ENCODE data around the gene UNC119B.

The UNC119B gene

DNA sequence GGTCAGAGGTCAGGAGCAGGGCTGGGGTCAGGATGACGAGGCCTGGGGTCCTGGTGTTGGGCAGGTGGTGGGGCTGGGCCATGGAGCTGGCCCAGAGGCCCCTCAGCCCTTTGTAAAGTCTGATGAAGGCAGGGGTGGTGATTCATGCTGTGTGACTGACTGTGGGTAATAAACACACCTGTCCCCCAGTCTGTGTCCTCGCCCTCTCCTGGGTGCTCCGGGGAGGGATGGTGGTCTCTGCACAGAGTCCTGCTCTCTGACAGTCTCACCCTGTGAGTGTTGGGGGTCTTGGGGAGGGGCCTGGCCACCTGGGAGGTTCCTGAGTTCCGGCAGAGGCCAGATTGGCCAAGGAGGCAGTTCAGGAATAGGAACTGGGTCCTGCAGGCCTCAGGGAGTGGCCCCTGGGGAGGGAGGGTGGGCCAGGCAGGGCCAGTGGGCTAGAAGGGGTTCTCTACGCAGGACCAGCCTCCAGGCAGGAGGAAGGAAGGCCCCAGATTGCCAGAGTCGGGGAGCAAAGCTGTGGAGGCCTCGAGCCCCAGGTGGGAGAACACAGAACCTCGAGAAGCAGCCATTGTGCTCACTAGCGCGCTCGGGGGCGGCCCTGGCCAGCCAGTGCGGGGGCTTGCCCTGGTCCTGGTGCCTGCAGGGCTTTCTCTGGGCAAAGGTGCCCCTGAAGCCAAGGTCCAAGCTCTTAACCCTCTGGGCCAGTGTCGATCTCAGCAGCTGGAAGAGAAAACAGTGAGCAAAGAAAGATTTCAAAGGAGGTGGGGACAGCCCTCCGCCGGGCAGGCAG lies 29.8 kb downstream of the UNC119B start:
- DNase-seq (ENCODE audit: low spot score): no peak

GRCh38 chr12:120740871-120741270 lies 30.6 kb downstream of the UNC119B start:
- DNase-seq (ENCODE audit: low spot score): no peak

GRCh38 chr12:120741476-120742421 lies 31.5 kb downstream of the UNC119B start:
- no peak for DNase-seq (ENCODE audit: low spot score)

DNA sequence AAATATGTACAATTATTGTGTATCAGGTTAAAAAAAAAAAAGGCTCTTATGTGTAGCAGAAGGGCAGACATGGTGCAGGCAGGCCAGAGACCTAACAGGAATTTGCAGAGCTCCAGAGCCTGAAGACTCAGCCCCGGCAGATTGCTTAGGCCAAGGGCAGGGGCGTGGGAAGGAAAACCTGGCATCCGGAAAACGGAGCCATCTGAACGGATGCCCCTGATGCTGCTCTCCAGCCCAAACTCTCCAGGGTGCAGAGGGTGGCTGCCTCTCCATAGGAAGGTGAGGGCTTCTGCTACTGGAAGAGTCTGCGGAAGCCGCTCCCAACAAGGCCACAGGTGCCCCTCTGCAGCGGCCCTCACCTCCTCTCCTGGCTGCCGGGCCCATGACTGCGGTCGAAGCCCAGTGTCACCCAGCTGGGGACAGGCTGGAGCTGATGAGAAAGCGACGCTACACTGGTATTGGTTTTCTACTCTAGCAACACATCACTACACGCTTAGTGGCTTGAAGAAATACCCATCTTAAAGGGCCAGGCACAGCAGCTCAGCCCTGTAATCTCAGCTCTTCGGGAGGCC lies 34.8 kb downstream of the UNC119B start:
- no peak for DNase-seq (ENCODE audit: low spot score)

- DNase-seq (ENCODE audit: low spot score): no peak
Measured at GRCh38 chr12:120748242-120748641, 38.0 kb downstream of the UNC119B start.

- no peak for DNase-seq (ENCODE audit: low spot score)
Measured at GRCh38 chr12:120749256-120749655, 39.0 kb downstream of the UNC119B start.

DNA sequence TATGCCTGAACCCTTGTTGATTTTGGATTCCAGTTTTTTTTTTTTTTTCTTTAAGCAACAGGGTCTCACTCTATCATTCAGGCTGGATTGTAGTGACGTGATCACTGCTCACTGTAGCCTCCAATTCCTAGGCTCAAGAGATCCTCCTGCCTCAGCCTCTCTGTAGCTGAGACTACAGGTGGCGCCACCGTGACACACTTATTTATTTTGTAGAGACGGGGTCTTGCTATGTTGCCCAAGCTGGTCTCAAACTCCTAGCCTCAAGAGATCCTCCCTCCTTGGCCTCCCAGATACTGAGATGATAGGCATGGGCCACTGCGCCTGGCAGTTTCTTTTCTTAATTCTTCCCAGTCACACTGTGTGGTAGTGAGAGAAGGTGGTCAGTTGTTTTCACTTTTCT lies 40.5 kb downstream of the UNC119B start:
- no peak for DNase-seq (ENCODE audit: low spot score)

- DNase-seq (ENCODE audit: low spot score): no peak
Measured at GRCh38 chr12:120751389-120751788, 41.1 kb downstream of the UNC119B start.

DNA sequence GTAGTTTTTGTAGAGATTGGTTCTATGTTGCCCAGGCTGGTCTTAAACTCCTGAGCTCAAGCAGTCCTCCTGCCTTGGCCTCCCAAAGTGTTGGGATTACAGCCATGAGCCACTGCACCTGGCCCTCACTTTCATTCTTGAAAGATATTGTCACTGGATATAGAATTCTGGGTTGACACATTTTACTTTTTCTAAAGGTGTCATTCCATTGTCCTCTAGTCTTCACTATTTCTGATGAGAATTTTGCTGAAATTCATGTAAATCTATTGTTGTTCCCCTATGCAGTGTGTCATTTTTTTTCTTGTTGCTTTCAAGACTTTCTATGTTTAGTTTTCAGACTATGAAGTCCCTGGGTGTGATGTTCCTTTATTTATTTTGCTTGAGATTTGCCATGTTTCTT lies 44.5 kb downstream of the UNC119B start:
- no peak for DNase-seq (ENCODE audit: low spot score)

- no peak for DNase-seq (ENCODE audit: low spot score)
Measured at GRCh38 chr12:120755269-120755668, 45.0 kb downstream of the UNC119B start.

DNA sequence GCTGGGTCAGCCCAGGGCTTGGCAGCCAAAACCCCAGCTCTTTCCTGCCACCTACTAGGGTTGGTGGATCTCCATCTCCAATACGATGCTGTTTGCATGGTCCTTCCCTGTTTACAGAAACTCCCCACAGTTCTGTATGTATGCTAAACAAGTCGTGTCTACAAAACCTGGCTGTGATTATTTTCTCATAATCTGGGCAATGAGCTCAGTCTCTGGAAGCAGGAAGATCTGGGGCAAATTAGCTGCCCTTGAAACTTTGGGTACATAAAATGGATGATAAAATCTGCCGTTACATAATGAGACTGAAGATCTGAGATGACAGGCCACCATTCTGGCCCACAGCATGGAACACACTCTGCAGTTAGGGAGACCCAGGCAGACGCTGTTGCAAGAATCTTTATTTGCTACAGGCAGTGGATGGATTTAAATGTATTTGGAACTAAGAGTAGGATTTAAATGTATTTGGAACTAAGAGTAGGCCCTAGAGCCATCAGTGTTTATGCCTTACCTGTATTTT lies 47.0 kb downstream of the UNC119B start:
- no peak for DNase-seq (ENCODE audit: low spot score)

DNA sequence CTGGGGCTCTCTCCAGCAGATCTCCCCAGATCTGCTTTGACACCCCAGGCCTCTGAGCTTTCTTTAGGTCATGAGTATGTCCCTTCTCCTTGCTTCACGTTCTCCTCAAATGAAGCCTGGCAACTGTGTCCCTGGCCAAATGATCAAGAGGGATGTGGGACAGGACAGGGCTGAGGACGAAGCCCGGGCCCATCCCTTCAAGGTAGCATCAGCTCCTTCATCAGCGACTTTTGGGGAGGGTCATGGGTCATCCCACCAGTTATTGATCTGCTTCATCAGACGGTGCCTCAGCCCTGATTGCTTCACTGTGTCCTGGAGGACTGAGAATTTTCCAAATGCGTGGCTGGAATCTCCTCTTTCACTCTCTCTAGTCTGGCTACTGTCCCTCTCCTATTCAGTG lies 47.7 kb downstream of the UNC119B start:
- DNase-seq (ENCODE audit: low spot score): no peak

DNA sequence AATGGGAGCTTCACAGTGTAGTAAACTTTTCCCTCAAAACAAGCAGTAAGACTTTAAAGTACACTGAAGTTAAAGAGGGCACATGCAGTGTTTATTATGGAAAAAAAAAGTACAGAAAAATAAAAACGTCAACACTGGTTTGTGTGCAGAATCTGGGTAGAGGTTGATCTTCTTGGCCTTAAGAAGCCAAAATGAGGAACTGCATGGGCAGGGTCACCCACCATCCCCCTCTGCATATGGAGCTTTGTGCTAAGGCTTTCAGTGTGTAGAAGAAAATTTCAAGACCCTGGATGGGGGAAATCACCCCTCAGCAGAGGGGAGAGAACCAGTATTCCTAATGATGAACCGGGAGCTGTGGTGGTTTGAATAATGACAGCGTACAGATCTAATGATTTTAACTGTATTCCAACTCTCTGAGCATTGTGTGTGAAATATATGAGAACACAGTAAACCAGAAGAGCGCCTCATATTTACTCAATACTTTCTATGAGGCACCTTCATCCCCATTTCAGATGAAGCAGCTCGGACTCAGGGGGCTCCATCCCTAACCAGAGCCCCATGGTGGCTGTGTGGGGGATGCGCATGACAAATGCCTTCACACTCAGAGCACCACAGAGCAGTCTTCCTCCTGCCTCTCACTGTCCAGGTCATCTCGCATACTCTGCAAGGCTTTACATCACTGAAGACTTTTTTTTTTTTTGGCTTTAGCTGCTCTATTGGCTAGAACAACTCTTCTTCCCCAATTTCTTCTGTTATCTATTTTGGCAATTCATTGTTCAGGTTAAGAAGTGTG lies 48.7 kb downstream of the UNC119B start:
- DNase-seq (ENCODE audit: low spot score): no peak

GRCh38 chr12:120759591-120760348 lies 49.5 kb downstream of the UNC119B start:
- DNase-seq (ENCODE audit: low spot score): no peak

DNA sequence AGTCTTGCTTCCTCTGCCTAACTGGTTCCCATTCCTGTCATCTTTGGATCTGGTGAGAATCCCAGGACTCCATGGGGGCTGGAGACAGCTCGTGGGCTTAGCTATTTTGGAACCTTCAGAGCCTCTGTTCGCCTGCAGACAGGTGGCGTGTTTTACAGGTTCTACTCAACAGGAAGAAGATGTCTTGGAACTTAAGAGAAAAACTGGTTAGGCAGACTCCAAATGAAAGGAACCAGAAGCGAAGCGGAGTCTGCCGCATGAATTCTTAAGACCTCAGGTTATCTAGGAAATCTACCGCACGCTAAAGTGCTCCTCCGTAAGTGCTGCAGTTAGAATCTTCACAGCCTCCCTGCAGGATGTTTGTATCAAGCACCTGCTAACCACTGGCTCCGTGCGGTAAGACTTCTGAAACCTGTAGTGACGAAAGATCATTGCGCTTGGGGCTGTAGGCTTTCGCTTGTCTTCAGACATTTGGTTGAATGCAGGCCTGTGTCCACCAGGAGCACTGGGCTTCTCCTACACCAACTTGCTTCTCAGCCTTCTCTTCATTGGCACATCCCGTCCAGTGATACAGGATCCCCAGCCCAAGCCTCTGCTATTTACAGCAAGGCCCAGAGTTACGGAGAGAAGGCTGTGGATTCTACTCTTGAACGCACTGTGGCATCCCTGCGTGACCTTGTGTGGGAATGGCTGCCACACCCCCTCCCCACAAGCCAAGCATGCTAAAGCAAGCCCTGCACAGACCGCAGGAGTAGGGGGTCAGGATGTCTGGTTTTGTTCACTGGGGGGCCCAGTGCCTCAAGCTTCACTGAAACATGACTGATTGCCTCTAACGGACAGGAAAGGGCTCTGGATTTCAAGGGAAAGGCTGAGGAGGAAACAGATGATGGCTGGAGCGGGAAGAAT lies 50.3 kb downstream of the UNC119B start:
- DNase-seq (ENCODE audit: low spot score): no peak

- no peak for DNase-seq (ENCODE audit: low spot score)
Measured at GRCh38 chr12:120761519-120761934, 51.3 kb downstream of the UNC119B start.

- DNase-seq (ENCODE audit: low spot score): no peak
Measured at GRCh38 chr12:120762086-120762485, 51.8 kb downstream of the UNC119B start.

DNA sequence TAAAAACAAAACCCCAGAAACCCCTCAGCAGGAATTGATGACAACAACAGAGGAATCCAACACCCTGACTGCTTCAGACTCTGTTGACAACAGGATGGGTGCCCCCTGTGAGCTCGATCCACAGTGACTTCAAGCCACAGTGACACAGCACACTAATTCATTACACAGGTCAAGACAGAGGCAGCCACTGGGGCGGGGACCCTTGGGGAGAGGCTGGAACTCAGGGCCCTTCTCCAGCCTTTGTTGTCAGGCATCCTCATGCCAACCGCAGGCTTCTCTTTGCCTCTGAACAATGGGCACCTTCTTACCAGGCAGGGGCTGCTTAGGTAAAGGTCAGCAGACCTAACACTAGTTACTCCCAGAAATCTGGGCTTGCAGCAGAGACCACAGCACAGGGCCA lies 53.0 kb downstream of the UNC119B start:
- DNase-seq (ENCODE audit: low spot score): no peak

- no peak for DNase-seq (ENCODE audit: low spot score)
Measured at GRCh38 chr12:120764816-120765215, 54.6 kb downstream of the UNC119B start.

GRCh38 chr12:120766566-120766965 lies 56.3 kb downstream of the UNC119B start:
- DNase-seq (ENCODE audit: low spot score): no peak

Measured in LoVo (cell line).